ENCODE measurements around the gene MAPK9. TPM values are rescaled to one million over a fixed set of nuclear protein-coding genes. Genes with fewer than 3 reads are reported as not detected.
"Not testable (repeated sequence)": the region's sequence is repeated elsewhere in the genome, so short reads cannot be mapped to it uniquely, and the experiment has no call there.

The MAPK9 gene
- total RNA-seq, 1 donor from 2014 or later: 42.4 TPM

DNA sequence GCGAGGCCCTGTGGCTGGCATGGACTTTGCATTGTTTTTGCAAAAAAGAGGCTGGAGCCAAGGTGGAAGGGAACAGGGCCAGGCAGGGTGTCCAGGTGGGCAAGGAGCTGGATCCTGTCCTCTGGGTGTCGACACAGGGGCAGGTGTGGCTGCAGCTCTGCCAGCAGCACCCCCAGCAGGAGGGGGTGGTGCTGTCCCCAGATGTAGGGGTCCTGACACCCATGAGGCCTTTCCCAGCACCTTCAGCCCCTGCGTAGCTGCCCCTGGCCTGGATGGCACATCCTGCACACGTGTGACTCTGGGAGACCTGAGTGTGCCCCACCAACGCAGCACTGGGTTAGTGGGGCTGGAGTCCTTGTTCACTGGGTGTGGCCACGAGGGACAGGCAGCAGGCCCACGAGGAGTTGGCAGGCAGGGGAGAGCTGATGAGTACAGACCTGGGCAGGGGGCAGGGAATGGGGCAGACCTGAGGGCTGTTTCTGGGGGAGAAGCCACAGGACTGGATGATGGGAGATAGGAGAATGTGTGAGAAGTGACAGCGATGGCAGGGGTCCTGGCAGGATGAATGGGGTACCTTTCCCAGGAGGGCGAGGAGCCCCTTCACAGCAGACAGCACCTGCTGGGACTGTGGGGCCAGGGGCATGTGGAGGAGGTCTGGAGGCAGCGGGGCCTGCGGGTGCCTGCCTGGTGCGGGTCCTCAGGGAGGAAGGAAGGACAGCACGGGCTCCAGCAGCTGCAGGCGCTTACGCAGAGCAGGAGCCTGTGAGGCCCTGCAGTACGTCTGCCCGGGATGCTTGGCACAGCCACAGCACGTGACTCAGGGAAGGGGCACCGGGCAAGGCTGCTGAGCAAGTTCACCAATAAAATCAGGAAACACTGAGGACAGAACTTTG lies 79.3 kb downstream of the MAPK9 start:
- no peak for ATAC-seq (ENCODE audit: poor library complexity)
- intact Hi-C loops (cut with DNase I): no loop called here
- DNase-seq: no peak

DNA sequence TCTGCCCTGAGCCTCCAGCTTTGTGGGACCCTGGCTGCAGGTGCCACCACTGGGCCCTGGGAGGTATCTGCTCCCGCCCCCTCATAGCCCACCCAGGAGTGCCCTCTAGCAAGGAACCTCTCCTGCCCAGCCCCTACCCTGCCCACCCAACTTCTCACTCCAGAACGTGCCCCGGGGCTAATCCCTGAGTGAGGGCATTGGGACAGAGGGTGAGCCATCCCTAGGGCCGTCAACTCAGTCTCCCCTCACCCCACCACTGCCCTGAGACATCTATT lies 80.2 kb downstream of the MAPK9 start:
- intact Hi-C loops (cut with DNase I): no loop called here
- ATAC-seq (ENCODE audit: poor library complexity): no peak
- no peak for DNase-seq

- DNase-seq (no peak), ATAC-seq (ENCODE audit: poor library complexity) (no peak)
- intact Hi-C loops (cut with DNase I): no loop called here
Observed at GRCh38 chr5:180210961-180211760, 80.7 kb downstream of the MAPK9 start.

DNA sequence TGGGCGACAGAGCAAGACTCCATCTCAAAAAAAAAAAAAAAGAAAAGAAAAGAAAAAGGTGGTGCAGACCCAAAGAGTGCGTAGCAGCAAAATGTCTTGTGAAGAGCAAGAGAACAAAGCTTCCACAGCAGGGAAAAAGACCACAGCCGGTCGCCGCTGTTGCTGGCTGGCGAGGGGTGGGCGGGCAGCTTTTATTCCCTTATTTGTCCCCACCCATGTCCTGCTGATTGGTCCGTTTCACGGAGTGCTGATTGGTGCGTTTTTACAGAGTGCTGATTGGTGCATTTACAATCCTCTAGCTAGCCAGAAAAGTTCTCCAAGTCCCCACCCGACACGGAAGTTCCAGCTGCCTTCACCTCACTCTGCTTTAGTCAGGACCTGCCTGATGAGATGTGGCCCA lies 81.8 kb downstream of the MAPK9 start:
- DNase-seq; intact Hi-C loops (cut with DNase I); ATAC-seq (ENCODE audit: poor library complexity): not testable (repeated sequence)

GRCh38 chr5:180209137-180209581 lies 82.7 kb downstream of the MAPK9 start, which contains the start of gene RASGEF1C:
Gene RASGEF1C (minus strand): TSS chr5:180209211. CDS start chr5:180138052, 71,159 bp downstream.
- intact Hi-C loops (cut with DNase I): loop anchor here (5.0 kb wide), 1 partner anchor 77 kb away; no protein-coding TSS in a partner anchor

DNA sequence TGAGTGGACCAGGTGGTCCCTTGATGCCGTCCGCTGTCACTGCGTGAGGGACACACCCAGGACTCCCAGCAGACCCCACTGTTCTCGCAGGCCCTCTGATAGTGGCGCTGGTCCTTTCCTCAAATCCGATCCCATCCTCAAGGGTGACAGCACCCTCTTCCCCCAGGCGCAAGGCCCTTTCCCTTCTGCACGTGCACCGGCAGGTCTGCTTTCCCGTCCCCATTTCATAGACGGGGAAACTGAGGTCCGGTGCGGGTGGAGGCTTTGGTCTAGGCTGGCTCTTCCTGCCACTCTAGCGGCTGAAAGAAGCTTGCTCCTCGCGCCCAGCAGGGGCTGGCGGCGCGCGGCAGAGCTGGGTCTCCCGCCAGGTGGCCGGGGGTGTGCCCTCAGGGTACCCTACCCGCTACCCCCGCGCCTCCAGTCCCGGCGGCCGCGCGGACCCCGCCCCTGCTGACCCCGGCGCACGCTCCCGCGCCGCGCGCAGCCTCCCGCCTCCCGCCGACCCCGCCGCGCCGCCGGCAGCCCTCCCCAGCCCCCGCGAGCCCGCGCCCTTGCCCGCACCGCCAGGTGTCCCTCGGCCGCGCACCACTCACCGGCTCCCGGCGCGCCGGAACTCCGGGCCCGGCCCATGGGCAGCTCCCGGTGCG lies 83.3 kb downstream of the MAPK9 start:
- intact Hi-C loops (cut with DNase I): loop anchor here (5.0 kb wide), 1 partner anchor 76 kb away; no protein-coding TSS in a partner anchor
- DNase-seq (no peak), ATAC-seq (ENCODE audit: poor library complexity) (peak; percentile 18)

More at GRCh38 chr5:180209137-180209581, 82.7 kb downstream of the MAPK9 start, which contains the start of gene RASGEF1C:
- DNase-seq (peak; percentile 75), ATAC-seq (ENCODE audit: poor library complexity) (peak; percentile 96)

DNA sequence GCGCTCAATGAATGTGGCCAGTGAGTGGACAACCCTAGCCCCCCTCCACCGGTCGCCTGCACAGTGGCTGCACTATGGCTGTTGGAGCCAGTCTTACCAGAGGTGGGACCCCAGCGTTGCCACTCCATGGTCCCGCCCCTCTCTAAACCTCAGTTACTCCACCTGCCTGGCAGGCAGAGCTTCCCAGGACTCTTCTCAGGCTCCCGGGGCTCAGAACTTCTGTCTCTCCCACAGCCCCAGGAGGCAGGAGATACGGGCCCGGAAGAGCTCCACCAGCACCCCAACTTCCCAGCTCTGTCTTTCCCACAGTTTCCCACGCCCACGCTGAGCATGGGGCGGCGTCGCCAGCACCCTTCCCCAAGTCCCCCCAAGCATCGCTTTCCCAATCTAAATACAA lies 83.8 kb downstream of the MAPK9 start:
- ATAC-seq (ENCODE audit: poor library complexity): no peak
- DNase-seq: no peak
- intact Hi-C loops (cut with DNase I): loop anchor here (5.0 kb wide), 1 partner anchor 76 kb away; no protein-coding TSS in a partner anchor

- ATAC-seq (ENCODE audit: poor library complexity) (no peak), DNase-seq (no peak)
- intact Hi-C loops (cut with DNase I): loop anchor here (5.0 kb wide), 1 partner anchor 75 kb away; no protein-coding TSS in a partner anchor
Observed at GRCh38 chr5:180207593-180207992, 84.3 kb downstream of the MAPK9 start.

DNA sequence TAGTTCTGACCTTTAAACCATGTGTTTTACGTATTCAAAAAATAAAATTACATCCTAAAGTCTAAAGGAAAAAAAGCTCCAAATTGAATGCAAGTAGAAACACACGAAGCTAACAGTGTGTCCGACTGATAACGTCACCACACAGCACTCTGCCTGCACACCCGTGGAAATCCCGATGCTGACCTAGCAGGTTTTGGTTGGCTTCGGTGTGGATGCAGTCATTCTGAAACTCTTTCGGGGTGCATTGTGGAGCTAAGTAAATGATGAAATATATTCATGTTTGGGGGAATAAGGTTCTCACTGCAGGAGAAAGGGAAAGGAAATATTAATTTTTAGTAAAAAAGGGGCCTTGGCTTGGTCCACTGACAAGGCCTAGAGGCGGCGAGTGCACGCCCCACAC lies 84.9 kb downstream of the MAPK9 start:
- ATAC-seq (ENCODE audit: poor library complexity): no peak
- intact Hi-C loops (cut with DNase I): loop anchor here (5.0 kb wide), 1 partner anchor 75 kb away; no protein-coding TSS in a partner anchor
- DNase-seq: no peak

DNA sequence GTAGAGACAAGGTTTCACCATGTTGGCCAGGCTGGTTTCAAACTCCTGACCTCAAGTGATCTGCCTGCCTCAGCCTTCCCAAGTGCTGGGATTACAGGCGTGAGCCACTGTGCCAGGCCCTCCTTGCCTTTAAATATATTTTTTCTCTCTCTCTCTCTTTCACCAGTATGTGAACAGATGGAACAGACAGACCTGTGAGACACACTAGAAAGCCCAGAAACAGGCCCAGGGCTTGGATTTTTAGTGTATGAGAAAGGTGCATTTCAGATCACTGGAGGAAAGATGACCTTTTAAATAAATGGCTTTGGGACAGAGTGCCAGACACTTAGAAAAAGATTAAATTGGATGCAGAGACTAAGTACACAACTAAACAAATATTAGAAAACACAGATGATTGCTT lies 86.0 kb downstream of the MAPK9 start:
- DNase-seq (no peak), ATAC-seq (ENCODE audit: poor library complexity) (no peak)
- intact Hi-C loops (cut with DNase I): loop anchor here (5.0 kb wide), 1 partner anchor 74 kb away; no protein-coding TSS in a partner anchor

DNA sequence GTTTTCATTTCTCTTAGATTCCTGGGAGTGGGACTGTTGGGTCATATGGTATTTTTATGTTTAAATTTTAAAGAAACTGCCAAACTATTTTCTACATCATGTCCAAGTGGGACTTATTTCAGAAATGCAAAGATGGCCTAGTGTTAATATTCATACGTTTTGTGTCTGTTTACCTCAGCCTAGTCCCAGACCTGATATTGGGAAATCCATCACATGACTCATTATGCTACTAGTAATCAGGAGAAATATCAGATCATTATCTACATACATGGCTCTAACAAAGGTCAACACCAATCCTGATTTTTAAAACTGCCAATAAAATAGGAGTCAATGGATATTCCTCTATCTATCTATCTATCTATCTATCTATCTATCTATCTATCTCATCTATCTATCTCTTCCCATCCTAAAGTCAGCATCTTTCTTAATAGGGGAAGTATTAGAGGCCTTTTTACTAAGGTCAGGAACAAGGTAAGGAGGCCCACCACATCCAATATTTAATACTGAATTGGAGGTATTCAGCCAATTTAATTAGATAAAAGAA lies 87.5 kb downstream of the MAPK9 start:
- ATAC-seq (ENCODE audit: poor library complexity) (no peak), DNase-seq (no peak)
- intact Hi-C loops (cut with DNase I): no loop called here

DNA sequence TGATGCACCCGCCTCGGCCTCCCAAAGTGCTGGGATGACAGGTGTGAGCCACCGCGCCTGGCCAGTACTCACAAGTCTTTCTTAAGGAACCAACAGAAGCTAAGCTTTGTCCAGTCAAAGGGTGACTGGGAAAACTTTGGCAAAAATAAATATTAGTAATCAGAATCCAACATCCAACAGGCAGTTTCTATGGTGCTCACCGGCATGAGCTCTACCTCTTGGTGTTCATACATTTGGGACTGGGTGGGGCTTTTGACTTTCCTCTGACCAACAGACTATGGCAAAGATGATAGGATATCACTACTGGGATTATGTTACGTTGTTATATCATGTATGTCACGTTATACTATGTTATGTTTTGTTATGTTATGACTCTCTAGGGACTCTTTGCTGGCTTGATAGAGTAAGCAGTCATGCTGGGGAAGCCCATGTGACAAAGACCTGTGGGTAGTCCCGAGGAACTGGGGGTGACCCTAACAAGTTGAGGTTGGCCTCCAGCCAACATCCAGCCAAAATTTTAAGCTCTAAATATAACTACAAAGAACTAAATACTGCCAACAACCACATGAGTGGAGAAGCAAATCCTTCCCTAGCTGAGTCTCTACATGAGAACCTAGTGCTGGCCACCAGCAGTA lies 88.8 kb downstream of the MAPK9 start:
- no peak for DNase-seq
- no peak for ATAC-seq (ENCODE audit: poor library complexity)
- intact Hi-C loops (cut with DNase I): no loop called here

DNA sequence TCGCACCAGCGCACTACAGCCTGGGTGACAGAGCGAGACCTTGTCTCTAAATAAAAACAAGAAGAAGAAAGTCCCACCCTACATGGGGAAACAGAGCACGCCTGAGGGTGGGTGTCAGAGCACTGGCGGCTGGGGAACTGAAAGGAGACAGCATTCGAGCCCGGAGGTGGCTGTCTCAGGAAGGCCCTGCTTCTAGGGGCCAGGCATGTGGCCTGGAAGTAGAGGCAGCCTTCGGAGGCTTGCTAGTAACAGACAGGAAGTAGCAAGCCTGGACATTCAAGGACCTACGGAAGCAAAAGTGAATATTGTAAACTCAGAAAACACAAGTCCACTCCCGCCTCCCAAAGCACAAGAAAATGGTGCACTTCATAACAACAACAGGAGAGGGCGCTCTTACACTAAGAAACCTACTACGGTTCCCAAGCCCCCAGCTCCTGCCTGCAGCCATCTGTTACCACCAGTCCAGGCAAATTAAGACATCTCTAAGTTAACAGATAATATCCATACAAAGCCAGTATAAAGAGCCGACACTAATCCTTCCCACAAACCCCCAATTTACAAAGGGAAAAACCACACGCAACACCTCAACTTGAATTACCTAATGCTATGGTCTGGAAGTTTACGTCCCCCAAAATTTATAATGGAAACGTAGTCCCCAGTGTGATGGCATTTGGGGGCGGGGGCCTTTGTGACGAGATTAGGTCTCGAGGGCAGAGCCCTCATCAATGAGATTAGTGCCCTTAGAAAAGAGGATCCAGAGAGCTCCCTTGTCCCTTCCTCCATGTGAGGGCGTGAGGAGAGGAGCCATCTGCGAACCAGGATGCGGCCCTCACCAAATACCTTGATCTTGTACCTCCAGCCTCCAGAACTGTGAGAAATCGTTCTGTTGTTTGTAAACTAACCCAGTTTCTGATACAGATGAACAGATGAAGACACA lies 90.6 kb downstream of the MAPK9 start:
- no peak for ATAC-seq (ENCODE audit: poor library complexity)
- intact Hi-C loops (cut with DNase I): no loop called here

DNA sequence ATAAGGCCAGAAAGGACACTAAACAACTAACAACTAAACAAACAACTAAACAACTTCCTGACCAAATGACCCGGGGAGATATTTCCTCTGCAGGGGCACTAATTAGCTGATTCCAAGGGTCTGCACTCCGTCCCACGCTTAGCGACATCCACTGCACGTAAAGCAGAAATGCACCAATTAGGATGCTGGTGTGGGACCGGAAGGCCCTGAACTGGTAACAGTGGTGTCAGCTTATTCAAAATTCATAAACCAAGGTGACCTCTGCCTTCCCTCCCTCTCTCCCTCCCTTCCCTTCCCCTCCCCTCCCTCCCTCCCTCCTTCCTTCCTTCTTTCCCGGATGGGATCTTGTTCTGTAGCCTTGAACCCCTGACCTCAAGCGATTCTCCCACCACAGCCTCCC lies 92.5 kb downstream of the MAPK9 start:
- ATAC-seq (ENCODE audit: poor library complexity) (no peak), DNase-seq (no peak)
- intact Hi-C loops (cut with DNase I): no loop called here

More for the DNA sequence above, 90.6 kb downstream of the MAPK9 start:
- DNase-seq: no peak

DNA sequence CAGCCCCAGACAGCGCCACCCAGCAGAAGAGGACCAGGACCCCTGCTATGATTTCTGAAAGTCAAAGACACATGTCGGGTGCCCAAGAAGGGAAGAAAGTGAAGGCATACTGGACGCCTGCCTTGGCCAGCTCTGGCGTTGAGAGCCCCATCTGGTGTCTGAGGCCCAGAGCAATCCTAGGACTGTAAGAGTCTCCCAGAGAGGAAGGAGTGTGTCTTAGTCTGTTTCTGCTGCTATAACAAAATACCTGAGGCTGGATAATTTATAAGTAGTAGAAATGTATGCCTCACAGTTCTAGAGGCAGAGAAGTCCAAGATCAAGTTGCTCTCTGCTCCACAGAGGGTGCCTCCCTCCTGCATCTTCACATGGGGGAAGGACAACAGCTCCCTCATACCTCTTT lies 93.7 kb downstream of the MAPK9 start:
- ATAC-seq (ENCODE audit: poor library complexity): no peak
- no peak for DNase-seq
- intact Hi-C loops (cut with DNase I): no loop called here

DNA sequence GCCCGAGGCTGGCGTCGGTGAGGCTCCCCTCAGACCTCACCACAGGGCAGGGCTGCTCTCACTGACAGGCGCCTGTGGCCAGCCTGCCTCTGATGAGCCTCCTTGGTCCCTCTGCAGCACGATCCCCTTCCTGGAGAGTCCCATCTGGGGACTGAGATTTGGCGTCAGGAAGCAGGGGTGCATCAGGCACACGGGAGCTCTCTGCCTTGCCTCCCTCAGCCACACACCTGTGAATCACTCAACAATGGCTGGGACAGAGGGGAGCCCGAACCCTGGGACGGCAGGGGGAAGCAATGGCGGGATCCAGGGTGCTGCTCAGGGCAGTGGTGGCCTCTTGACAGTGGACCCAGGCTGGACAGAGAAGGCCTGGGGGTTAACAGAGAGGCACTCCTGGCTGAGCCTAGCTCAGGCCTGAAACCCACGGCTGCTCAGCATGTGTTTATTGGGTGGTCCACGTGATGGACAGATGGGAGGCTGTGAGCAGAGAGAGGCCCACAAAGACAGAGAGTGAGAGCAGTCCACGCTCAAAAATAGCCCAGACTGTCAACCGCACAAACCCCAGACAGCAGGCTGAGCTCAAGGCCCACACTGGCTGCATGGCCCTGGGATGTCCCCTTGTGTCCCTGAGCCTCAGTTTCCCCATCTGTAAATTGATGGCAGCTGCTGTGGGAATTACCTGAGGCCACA lies 94.7 kb downstream of the MAPK9 start:
- no peak for DNase-seq
- intact Hi-C loops (cut with DNase I): no loop called here
- ATAC-seq (ENCODE audit: poor library complexity): no peak

All from Right ventricle myocardium superior (tissue), 1 donor.